ENCODE results near the gene EDN3.
"Not testable (repeated sequence)": the region's sequence is repeated elsewhere in the genome, so short reads cannot be mapped to it uniquely, and the experiment has no call there.

The EDN3 gene

GRCh38 chr20:59340201-59340885, 39.9 kb downstream of the EDN3 start:
- DNase-seq: no peak

GRCh38 chr20:59341285-59342022, 41.0 kb downstream of the EDN3 start:
- DNase-seq: not testable (repeated sequence)

DNA sequence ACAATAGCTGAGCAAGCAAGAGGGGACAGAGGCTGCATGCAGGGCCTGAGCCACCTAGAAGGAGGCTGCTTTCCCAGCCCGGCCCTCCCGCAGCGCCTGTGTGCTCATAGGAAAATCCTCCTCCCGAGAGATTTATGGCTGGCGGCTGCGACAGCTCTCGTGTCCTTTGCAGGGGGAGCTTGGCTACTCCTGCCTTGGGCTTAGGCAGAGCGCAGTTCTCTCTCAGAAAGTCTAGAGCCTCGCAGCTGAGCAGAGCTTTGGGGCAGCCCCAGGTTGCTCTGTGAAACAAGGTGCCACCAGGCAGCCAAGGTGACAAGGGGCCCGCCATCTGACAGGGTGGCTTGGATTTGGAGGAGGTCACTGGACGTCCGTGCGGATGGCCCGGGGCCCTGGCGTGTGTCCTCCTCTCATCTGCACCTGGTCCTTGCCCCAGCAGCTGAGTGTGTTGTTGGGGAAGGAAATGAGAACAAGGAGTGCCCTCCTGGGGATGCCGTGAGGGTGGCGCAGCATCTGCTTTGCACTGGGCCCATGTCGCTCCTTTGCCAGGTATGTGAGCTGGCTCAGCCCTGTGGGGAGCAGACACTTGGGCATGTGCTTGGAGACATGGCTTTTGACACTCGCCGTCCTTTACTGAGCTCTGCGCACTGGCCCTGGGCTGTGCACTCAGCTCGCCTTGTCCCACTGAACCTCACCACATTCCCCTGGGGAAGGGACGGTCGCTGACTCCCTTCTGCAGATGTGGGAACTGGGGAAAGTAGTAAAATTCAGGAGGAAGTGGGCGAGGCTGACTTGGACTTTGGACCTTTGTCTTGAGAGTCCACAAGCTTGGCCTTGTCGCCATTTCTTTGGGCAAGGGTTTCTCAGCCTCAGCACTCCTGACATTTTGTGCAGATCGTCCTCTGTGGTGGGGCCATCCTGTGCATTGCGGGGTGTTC, 41.9 kb downstream of the EDN3 start:
- no peak for DNase-seq

DNA sequence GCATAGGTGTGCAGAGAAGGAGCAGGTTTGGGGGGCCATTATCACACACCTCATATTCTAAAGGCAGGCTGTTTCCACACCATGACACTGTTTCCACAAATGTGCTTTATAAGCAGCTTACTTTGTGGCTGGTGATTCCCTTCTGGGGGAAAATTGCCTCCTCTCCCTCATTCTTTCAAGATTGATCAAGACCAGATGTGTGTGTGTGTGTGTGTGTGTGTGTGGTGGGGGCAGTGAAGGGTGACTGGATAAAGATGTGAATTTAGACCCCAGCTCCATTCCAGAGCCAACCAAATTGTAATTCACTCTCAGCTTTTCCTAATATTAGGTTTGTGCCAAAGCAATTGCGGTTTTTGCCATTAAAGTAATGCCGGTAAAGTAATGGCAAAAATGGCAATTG, 45.6 kb downstream of the EDN3 start:
- no peak for DNase-seq

DNA sequence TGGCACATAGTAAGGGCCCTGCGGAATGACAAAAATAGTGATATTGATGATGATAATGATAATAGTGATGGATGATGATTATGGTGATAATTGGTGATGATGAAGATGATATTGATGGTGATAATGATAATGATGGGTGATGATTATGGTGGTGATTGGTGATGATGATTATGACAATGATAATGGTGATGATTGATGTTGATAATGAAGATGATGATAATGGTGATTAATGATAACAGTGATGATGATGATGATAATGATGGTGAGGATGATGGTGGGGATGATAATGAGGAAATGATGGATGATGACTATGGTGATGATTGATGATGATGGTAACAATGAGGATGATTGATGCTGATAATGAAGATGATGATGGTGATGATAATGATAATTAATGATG, 48.9 kb downstream of the EDN3 start:
- no peak for DNase-seq

DNA sequence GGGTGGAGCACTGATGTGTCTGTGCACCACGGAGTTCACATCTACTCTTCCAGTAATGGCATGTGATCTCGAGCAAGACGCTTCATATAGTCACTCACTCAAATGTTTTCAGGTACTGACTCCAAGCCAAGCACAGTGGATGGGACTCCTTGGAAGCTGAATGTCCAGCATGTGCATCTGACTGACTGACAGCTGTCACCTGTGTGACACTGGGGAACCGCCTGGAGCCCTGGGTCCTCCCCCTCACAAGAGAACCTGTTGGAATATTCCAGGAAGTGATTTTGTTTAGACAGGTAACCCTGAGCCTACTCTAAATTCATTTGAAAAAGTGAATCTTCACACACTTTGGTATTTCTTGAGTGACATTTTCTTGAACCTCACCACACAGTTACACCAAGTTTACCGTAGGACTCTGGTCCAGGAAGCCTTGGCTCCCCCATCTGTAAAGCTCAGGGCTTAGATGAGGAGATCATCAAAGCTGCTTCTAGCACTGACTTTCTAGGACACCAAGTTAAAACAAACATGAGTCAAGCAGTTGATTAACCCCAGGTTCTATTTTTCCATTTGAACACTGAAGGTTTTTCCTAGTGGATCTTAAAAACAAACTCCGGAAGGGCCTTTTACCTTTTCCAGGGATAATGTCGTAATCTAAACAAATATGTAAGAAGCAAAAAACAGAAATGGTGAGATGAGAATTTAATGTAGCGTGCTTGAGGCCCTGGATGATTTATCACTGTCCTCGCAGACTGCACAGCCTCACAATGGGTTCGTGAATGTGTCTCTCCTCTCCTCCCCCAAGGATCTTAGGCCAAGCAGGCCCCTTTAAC, 50.1 kb downstream of the EDN3 start:
- DNase-seq: no peak

- DNase-seq: no peak
These were observed 51.0 kb downstream of the EDN3 start for GRCh38 chr20:59351157-59352040.

DNA sequence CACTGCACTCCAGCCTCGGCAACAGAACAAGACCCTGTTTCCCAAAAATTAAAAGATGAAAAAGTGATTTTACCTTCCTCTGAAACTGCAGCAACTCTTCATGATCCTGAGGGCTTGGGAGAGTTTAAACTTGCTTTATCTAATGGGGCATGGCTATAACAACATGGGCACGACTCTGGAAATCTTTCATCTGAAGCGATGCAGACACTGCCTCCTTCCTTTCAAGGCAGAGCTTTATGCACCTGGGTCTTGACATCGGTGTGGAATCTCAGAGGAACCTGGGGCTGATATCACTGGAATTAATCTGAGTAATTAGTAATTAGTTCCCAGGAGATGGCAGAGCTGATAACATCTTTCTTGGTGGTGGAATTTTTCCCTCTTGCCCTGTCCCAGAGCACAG, 52.1 kb downstream of the EDN3 start:
- DNase-seq: no peak

DNA sequence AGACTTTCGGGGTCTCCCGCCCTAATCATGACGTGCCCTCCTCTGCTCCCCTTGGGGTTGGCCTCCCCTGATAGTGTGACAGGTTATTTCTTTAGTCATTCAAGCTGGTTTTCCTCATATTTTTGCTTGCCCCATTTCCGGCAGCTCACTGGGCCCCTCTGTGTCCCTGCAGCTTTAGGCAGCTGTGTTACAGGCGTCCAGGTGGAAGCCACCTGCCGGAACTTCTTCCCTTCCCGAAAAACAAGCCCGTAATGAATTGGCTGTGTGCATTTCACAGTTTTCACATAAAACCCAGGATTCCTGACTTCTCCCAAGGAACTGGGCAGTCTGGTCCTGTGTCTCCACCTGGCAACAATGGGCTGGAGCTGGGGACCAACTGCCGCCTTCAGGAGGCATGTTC, 52.6 kb downstream of the EDN3 start:
- no peak for DNase-seq

GRCh38 chr20:59354460-59354859, 54.0 kb downstream of the EDN3 start:
- DNase-seq: no peak

GRCh38 chr20:59355242-59355641, 54.8 kb downstream of the EDN3 start:
- no peak for DNase-seq

- DNase-seq: no peak
These were observed 56.3 kb downstream of the EDN3 start for GRCh38 chr20:59356662-59357165.

DNA sequence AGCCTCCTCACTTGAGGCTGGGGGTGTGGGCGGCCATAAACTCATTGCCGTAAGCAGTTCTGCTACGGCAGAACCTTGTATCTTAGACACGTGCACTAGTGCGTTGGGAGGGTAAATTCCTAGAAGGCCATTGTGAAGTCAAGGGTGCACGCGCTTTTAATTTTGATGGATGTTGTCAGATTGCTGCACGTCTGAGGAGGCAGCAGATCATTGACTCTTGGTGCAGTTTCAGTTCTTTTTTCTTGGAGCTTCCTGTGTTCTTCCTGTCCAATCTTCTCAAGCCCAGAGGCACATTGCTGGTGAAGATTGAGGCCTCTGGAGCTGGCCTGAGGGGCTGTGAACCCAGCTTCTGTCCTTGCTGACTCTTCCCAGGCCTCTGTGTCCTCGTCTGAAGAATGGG, 58.4 kb downstream of the EDN3 start:
- not testable (repeated sequence) for DNase-seq

DNA sequence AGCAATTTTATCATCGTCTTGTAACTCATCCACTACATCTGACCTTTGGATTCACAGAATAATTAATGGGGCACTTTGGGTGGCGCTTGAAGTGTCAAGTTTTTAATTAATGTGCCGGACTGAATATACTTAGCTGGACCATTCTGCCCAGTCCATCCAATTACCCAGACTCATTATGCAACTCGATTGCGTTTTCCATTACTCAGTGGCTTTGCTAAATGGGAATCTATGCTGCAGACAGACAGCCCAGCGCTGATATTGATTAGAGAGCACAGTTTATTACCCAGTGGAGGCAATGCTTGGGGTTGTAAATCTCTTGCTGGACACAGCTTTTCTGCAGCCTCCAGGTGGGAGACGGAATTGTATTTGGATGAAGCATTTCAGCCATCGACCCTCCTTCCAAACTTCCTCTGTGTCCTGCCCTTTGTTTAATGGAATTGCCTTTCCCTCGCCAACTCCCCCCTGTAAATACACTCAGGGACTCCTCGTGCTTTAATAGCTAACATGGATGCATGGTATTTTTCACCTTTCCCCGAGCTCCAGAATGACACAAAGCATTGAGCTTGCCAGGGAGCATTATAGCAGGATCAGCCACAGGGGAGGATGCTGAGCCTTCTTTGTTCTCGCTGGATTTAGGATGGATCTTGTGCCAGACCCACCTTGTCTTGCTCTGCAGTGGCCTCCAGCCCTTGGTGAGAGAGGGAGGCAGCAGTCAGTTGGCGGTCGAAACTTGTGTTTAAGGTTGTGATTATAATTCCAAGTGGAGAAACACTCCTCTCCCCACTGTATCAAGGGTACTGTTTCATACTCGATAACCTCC, 59.7 kb downstream of the EDN3 start:
- no peak for DNase-seq

- no peak for DNase-seq
These were observed 60.5 kb downstream of the EDN3 start for GRCh38 chr20:59360934-59361333.

GRCh38 chr20:59361411-59361810, 61.0 kb downstream of the EDN3 start:
- no peak for DNase-seq

DNA sequence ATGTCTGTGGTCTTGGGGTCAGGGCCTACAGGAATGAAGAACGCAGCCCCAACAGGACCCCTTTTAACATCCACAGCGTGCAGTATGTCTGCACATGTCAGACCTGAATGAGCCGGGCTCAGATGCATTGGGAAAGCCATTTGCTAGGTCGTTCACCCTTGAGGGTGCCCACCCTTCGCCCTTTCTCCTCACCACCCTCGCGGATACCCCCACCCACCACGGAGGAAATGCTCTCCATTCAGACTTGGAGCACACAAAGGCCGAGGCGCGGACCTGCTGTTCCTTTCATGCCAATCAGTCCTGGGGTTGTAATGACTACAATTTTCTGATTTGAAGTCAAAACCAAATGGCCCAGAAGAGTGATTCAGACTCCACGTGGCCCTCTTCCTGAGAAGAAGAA, 62.7 kb downstream of the EDN3 start:
- DNase-seq: no peak

- DNase-seq: no peak
These were observed 64.2 kb downstream of the EDN3 start for GRCh38 chr20:59364611-59365010.

DNA sequence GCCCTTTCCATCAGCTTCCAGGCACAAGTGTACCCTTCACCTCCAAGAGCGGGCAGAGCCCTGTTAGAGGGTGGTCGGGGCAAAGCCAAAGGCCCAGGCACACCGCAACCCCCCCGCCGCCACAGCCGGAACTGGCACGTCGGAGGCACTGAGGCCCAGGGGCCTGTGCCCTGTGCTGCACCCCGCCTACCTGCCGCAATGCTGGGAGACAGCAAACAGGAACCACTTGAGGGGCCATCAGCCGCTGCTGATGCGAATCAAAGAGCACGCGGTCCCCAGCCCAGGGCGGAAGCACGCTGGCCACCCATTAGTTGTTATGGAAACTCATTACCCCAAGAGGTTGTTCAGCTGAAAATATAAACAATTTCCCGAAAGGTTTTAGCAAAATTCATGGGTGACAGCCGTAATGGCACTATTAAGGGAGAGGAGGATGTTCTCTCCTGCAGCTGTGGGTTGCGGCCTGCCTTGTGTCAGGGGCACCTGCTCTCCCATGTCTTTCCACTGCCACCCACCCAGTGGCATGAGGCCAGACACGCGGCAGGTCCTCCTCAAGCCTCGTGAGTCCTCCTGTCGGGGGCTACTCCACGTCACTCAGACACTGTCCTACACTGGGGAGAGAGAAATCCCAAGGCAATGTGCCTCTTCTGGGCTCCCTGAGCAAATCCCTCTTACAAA, 65.3 kb downstream of the EDN3 start:
- no peak for DNase-seq

DNA sequence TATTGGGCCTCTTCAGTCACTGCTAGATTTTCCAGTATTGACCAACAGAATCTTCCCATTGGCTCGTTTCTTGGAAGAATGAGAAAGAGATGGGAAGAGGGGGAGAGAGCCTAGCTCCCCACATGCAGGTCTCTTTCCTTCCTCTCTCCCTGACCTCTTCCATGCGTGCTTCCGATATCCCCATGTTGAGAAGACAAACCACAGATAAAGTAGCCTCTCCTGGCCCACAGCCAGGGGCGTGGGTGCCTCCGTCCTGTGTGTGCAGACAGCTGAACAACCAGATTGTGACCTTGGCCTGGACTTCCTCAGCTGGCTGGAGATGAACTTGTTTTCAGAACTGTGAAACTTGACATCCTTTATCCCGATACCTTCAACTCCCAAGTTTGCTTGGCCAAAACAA, 71.0 kb downstream of the EDN3 start:
- no peak for DNase-seq

Data from activated naive CD4-positive, alpha-beta T cell treated with anti-CD3 and anti-CD28 coated beads, Interleukin-2, amount 50 U/mL, for 16 hours (primary cell).